ENCODE data around the gene TMEM187.

The TMEM187 gene

GRCh38 chrX:153945956-153946943 is 26.3 kb upstream of the TMEM187 start:
- TF ChIP-seq CTCF (conservative IDR thresholded peaks at IDR 0.05) (no peak), ZFX (IDR thresholded peaks at IDR 0.05) (no peak)
- no peak overlapping the region for H3K27ac ChIP-seq

GRCh38 chrX:153947009-153947769 is 25.4 kb upstream of the TMEM187 start:
- TF ChIP-seq CTCF (conservative IDR thresholded peaks at IDR 0.05) (peak; percentile 89), ZFX (IDR thresholded peaks at IDR 0.05) (no peak)
- H3K27ac ChIP-seq = no peak overlapping the region

GRCh38 chrX:153948002-153948466 is 24.5 kb upstream of the TMEM187 start:
- no peak overlapping the region for H3K27ac ChIP-seq
- TF ChIP-seq ZFX (IDR thresholded peaks at IDR 0.05) = no peak
- no peak for TF ChIP-seq CTCF (conservative IDR thresholded peaks at IDR 0.05)

- no peak overlapping the region for H3K27ac ChIP-seq
- TF ChIP-seq CTCF (conservative IDR thresholded peaks at IDR 0.05) (no peak), ZFX (IDR thresholded peaks at IDR 0.05) (no peak)
Observed at GRCh38 chrX:153948847-153949805, 23.4 kb upstream of the TMEM187 start.

- TF ChIP-seq ZFX (IDR thresholded peaks at IDR 0.05) (no peak), CTCF (conservative IDR thresholded peaks at IDR 0.05) (no peak)
Observed at GRCh38 chrX:153950127-153950526, 22.4 kb upstream of the TMEM187 start.

GRCh38 chrX:153951683-153952372 is 20.7 kb upstream of the TMEM187 start:
- no peak overlapping the region for H3K27ac ChIP-seq
- TF ChIP-seq CTCF (conservative IDR thresholded peaks at IDR 0.05) (no peak), ZFX (IDR thresholded peaks at IDR 0.05) (no peak)

More at GRCh38 chrX:153950127-153950526, 22.4 kb upstream of the TMEM187 start:
- H3K27ac ChIP-seq = no peak overlapping the region
